ENCODE data around the gene HPS1. TPM values are rescaled to one million over a fixed set of nuclear protein-coding genes. Genes with fewer than 3 reads are reported as not detected.

HPS1 gene
- total RNA-seq, 1 experiment from 2014 or later, result 47.4 TPM

DNA sequence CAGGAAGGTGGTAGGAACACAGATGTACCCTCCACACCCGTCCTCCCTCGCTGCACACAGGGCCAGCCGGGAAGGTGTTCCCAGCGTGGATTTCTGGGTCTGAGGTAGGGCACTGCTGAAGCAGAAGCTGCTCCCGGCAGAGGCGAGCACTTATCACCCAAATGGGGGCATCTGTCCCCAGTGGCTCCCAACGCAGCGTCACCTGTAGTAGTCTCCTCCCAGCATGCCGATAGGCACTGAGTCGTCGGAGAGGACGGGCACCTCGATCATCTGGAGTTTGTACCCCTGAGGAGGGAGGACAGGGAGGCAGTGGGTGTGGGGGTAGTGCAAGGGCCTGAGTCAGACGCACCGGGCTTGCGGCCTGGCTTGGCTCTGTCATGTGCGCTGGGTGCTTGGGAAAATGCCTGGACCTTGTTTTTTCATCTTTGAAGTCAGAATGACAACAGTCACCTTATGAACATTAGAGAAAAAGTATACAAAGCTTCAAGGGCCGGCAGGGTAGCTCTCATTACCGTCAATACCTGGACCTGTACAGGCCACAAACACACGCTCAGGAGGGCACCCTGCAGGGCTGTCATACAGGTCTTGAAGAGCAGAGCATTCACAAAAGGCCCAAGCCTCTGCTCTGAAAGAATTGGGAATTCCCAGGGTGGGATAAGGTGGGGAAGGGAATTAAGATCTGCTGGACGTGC, 28.6 kb downstream of the HPS1 start:
- H3K9ac ChIP-seq (ENCODE audit: extremely low read depth, insufficient read length, low read length), result no peak overlapping the region
- H2AFZ ChIP-seq (ENCODE audit: low read length), result no peak overlapping the region
- H3K9me3 ChIP-seq (ENCODE audit: control insufficient read depth, low read depth, low read length), result no peaks in the 10 kb centered on the region
- no peaks in the 10 kb centered on the region for H4K20me1 ChIP-seq (ENCODE audit: control insufficient read depth, insufficient read depth, insufficient read length)
- no peaks in the 10 kb centered on the region for H3K79me1 ChIP-seq (ENCODE audit: insufficient read depth, low read depth, low read length, poor library complexity, severe bottlenecking)
- H4K5ac ChIP-seq (ENCODE audit: insufficient read length, low read depth, low read length), result no peak overlapping the region
- no peaks in the 10 kb centered on the region for H3K79me2 ChIP-seq (ENCODE audit: insufficient read depth, low read length)
- H3K4ac ChIP-seq (ENCODE audit: low read depth, low read length), result no peak overlapping the region
- no peaks in the 10 kb centered on the region for H3K27me3 ChIP-seq (ENCODE audit: insufficient read depth, low read length)
- Mint-ChIP-seq H3K27ac (no peak overlapping the region; a peak in 1 of 7 replicates), H3K27me3 (ENCODE audit: low read depth) (no peaks in the 10 kb centered on the region), H3K4me1 (peaks cover 15% of the 10 kb centered on the region in 2 experiments), H3K36me3 (ENCODE audit: insufficient read depth in 1 of 3, low read depth in 3 of 3) (peaks cover 0 to 8% (median 4%) of the 10 kb centered on the region in 3 experiments; a peak in 3 of 7 replicates), H3K4me3 (no peak overlapping the region), H3K9me3 (no peaks in the 10 kb centered on the region)
- H3K23ac ChIP-seq (ENCODE audit: insufficient read length, low read depth, low read length), result no peak overlapping the region
- no peak overlapping the region for H2BK12ac ChIP-seq (ENCODE audit: insufficient read length, low read depth, low read length)
- H3K23me2 ChIP-seq (ENCODE audit: insufficient read length, low read depth, low read length, poor library complexity, severe bottlenecking), result peaks cover 7% of the 10 kb centered on the region
- peaks cover 6% of the 10 kb centered on the region; the same call in 1 of the 2 replicates for H3K4me1 ChIP-seq (ENCODE audit: insufficient read depth, low read length)
- H3K56ac ChIP-seq (ENCODE audit: insufficient read length, low read depth, low read length), result no peak overlapping the region
- no peak overlapping the region for H3K27ac ChIP-seq (ENCODE audit: insufficient read length, low read depth, low read length)
- no peak overlapping the region for H2BK120ac ChIP-seq (ENCODE audit: low read depth, low read length, poor library complexity, severe bottlenecking)
- H2BK20ac ChIP-seq (ENCODE audit: low read depth, low read length, poor library complexity, severe bottlenecking), result no peak overlapping the region
- H3T11ph ChIP-seq (ENCODE audit: low read length), result no peak overlapping the region
- H2BK5ac ChIP-seq (ENCODE audit: insufficient read length, low read length), result no peak overlapping the region
- no peak overlapping the region for H2AK5ac ChIP-seq (ENCODE audit: insufficient read length, low read length)
- no peak overlapping the region for H4K91ac ChIP-seq (ENCODE audit: insufficient read length, low read depth, low read length)
- no peak for DNase-seq
- no peak for TF ChIP-seq CTCF (conservative IDR thresholded peaks at IDR 0.05)
- no peak overlapping the region for H4K8ac ChIP-seq (replicated peaks; ENCODE audit: insufficient read length, low read depth, low read length)
- H2BK15ac ChIP-seq (ENCODE audit: low read depth, low read length), result no peak overlapping the region
- no peak overlapping the region for H3K4me2 ChIP-seq (ENCODE audit: insufficient read depth, insufficient read length, low read length)
- no peak overlapping the region for H3K14ac ChIP-seq (ENCODE audit: insufficient read depth, low read length)
- H3K18ac ChIP-seq (ENCODE audit: insufficient read length, low read depth, low read length), result no peak overlapping the region
- no CpG with 5 or more reads among the region's 21 CpGs for WGBS (ENCODE audit: extremely low coverage, insufficient read length, low lambda C conversion rate)
